Anterior cingulate cortex (tissue), 58 donors: ENCODE data around the gene UXS1.
A peak's percentile ranks its signal among the peaks of the same experiment; 100 is the strongest.
"Not testable (repeated sequence)": the region's sequence is repeated elsewhere in the genome, so short reads cannot be mapped to it uniquely, and the experiment has no call there.

Experiments
- DNase-seq, 58 donors: peaks; one replicate each; lab custom pipeline; 2025; lab: John Stamatoyannopoulos, UW

Gene UXS1

GRCh38 chr2:106193977-106194778, at the start of gene UXS1:
UXS1 (minus strand) TSS chr2:106194301; CDS start chr2:106194241, 60 bp downstream.
- DNase-seq: peak; percentile 52 to 98 (median 93)

- DNase-seq: not testable (repeated sequence)
Observed at GRCh38 chr2:106239491-106239890, 45.4 kb upstream of the UXS1 start.

GRCh38 chr2:106235392-106235791, 41.3 kb upstream of the UXS1 start:
- not testable (repeated sequence) for DNase-seq

GRCh38 chr2:106233350-106233706, 39.2 kb upstream of the UXS1 start:
- DNase-seq: no peak

GRCh38 chr2:106232638-106233349, 38.7 kb upstream of the UXS1 start:
- peak in 21 of 58 donors; percentile 1 to 32 (median 7) for DNase-seq

- no peak for DNase-seq
Observed at GRCh38 chr2:106223347-106223746, 29.2 kb upstream of the UXS1 start.

- DNase-seq: not testable (repeated sequence)
Observed at GRCh38 chr2:106222057-106222456, 28.0 kb upstream of the UXS1 start.

GRCh38 chr2:106219813-106220212, 25.7 kb upstream of the UXS1 start:
- DNase-seq: no peak

- not testable (repeated sequence) for DNase-seq
Observed at GRCh38 chr2:106219157-106219556, 25.1 kb upstream of the UXS1 start.

- no peak for DNase-seq
Observed at GRCh38 chr2:106208874-106209273, 14.8 kb upstream of the UXS1 start.

GRCh38 chr2:106208399-106208798, 14.3 kb upstream of the UXS1 start:
- no peak for DNase-seq

GRCh38 chr2:106207246-106207645, 13.1 kb upstream of the UXS1 start:
- DNase-seq: no peak

- DNase-seq: no peak
Observed at GRCh38 chr2:106205488-106205887, 11.4 kb upstream of the UXS1 start.

- DNase-seq: not testable (repeated sequence)
Observed at GRCh38 chr2:106204551-106204950, 10.4 kb upstream of the UXS1 start.

- DNase-seq: no peak
Observed at GRCh38 chr2:106201661-106202060, 7.6 kb upstream of the UXS1 start.

GRCh38 chr2:106197878-106198277, 3.8 kb upstream of the UXS1 start:
- DNase-seq: no peak

GRCh38 chr2:106195981-106196380, 1.9 kb upstream of the UXS1 start:
- no peak for DNase-seq

- no peak for DNase-seq
Observed at GRCh38 chr2:106195456-106195855, 1.4 kb upstream of the UXS1 start.

GRCh38 chr2:106193690-106193976, 468 bp downstream of the UXS1 start:
- peak in 13 of 58 donors; percentile 29 to 57 (median 50) for DNase-seq

GRCh38 chr2:106192752-106193689, 1.1 kb downstream of the UXS1 start:
- peak in 19 of 58 donors; percentile 12 to 52 (median 30) for DNase-seq

GRCh38 chr2:106191511-106192016, 2.5 kb downstream of the UXS1 start:
- no peak for DNase-seq
